Astrocyte of the spinal cord (primary cell): ENCODE measurements around the gene CHN2.

Experiments
- DNase-seq: peaks from one replicate; pipeline ENCODE4 v3.0.0; 2011; ENCODE audit warnings: low read depth, low spot score
- H3K4me3 ChIP-seq: 2 replicates; pipeline ENCODE4 v1.5.1; 2011; ENCODE audit warnings: low read depth, mild to moderate bottlenecking, low read length, moderate library complexity
- in situ Hi-C: cut with HindIII; loops from 2 replicates; pipeline ENCODE4 v1.10.0; 2017; ENCODE audit warnings: low sequenced_read_pairs
- TF ChIP-seq, protein P1 (sequence below): IDR thresholded peaks from 2 replicates; pipeline ENCODE4 v1.5.1; 2012; ENCODE audit warnings: low read depth, mild to moderate bottlenecking, low read length, inconsistent platforms

The CHN2 gene

DNA sequence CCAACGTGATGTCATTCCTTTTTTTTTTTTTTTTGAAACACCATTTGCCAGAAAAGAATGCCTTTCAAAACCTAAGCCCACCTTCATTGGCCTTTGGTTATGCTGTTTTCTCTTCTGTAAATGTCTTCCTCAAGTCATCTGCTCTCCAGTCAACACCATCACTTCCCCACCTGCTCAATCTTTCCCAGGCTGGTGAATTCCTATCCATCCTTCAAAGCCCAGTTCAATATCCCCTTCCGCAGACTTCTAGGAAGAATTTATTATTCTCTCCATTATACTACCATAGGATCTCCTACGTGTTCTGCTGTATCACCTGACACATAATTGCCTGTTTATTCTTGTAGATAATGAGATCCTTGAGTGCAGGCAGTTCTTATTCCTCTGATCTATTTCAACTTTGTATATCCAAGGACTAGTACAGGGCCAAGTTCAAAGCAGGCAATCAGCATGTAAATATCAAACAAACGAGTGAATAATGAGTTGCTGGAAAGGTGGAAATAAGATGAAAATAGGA, 295.6 kb downstream of the CHN2 start:
- no peak for DNase-seq
- no peak overlapping the region for H3K4me3 ChIP-seq
- TF ChIP-seq, protein P1, sequence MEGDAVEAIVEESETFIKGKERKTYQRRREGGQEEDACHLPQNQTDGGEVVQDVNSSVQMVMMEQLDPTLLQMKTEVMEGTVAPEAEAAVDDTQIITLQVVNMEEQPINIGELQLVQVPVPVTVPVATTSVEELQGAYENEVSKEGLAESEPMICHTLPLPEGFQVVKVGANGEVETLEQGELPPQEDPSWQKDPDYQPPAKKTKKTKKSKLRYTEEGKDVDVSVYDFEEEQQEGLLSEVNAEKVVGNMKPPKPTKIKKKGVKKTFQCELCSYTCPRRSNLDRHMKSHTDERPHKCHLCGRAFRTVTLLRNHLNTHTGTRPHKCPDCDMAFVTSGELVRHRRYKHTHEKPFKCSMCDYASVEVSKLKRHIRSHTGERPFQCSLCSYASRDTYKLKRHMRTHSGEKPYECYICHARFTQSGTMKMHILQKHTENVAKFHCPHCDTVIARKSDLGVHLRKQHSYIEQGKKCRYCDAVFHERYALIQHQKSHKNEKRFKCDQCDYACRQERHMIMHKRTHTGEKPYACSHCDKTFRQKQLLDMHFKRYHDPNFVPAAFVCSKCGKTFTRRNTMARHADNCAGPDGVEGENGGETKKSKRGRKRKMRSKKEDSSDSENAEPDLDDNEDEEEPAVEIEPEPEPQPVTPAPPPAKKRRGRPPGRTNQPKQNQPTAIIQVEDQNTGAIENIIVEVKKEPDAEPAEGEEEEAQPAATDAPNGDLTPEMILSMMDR = no peak
- in situ Hi-C loops = no loop called here

DNA sequence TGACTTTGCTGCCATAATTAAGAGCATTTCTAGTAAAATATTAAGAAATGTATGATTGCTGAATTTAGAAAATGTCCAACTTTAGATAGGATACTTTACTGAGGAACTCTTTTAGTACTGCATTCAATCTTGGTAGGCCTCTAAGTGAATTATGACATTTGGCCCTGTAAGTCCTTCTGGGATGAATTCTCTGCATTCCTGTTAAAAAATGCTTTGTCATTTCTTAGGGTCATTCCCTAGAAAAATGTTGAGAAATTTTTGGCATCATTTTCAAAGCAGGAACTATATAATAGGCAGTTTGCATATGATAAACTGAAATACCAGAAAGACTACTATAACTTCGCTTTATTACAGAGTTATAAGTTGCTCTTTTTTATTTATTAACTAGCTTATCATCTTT, 299.8 kb downstream of the CHN2 start:
- H3K4me3 ChIP-seq = no peak overlapping the region
- DNase-seq = peak; percentile 62
- TF ChIP-seq, protein P1 = no peak
- in situ Hi-C loops = no loop called here

DNA sequence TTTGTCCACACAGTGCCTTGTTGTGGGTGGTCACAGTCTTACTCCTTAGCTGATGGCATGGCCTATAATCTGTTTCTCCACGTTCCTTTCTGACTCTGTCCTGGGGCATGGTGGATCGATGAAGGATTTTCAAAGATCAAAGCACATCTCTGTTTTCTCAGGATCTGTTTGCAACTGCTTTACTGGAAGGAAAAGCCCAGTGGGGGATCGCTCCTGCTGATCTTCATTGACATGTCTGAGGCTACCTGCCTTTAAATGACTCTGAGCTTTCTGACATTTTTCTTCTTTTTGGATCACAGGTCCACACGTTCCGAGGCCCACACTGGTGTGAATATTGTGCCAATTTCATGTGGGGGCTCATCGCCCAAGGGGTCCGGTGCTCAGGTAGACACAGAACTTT, 301.1 kb downstream of the CHN2 start:
- no peak for DNase-seq
- TF ChIP-seq, protein P1 = no peak
- in situ Hi-C loops = no loop called here
- H3K4me3 ChIP-seq = no peak overlapping the region

DNA sequence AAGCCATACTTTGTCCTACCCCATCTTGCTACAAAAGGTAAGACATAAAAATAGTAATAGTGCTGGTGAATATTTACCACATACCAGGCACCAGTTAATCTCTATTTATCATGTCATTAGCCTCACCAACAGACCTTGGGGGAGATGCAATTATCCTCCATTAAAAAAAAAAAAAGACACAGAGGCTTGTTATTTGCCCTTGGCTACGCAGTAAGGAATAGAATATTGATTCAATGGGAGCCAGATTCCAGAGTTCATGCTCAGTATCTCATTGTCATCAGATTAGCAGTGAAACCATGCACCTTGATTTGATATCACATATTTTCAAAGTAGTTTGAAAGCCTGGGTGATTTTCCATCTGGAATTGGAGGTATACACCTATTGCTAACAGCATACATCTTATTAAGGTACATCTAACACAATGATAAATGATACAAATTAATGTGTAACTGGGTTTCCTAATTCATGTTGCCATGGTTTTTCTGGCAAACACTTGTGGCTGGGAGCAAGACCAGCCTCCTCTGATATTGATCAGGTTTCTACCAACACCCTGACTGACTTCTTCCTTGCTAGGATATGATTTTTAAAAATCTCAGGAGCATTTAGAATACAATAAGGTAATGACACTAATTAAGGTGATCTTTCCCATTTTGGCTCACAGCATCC, 301.9 kb downstream of the CHN2 start:
- no peak overlapping the region for H3K4me3 ChIP-seq
- TF ChIP-seq, protein P1 = no peak
- no peak for DNase-seq
- in situ Hi-C loops = no loop called here

DNA sequence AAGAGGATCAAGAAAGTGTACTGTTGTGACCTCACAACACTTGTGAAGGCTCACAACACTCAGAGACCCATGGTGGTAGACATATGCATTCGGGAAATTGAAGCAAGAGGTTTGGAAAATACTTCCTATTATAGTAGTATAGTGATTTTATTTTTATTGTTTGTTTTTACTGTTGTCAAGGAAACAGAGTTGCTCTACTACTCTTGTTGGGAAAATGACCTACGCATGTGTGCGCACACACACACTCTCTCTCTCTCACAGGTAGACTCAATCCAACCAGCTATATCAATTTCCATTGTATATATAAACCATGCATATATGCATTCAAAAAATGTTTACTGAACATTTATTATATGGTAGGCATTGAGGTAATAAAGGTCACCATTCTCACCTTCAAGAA, 305.4 kb downstream of the CHN2 start:
- in situ Hi-C loops = no loop called here

DNA sequence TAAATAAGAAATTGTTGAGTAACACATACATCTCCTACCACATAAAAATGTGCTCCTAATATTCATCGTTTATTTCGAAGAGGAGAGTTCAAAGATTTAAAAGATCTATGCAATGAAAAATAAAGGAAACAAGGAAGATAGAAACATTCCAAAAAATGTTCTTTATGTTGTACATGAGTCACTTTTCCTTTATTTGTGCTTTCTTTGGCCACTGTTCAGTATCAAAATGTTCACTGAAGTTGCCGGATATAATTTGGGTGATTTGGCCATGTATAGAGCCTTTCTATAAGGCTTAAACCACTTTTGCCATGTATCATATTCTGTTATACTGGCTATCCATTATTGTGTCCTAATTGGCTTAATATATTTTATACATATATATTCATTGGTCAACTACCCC, 306.1 kb downstream of the CHN2 start:
- TF ChIP-seq, protein P1 = no peak
- peak; percentile 37 for DNase-seq

More for the DNA sequence above, 305.4 kb downstream of the CHN2 start:
- H3K4me3 ChIP-seq = no peak overlapping the region
- TF ChIP-seq, protein P1 = no peak
- DNase-seq = no peak

More for the DNA sequence above, 306.1 kb downstream of the CHN2 start:
- no peak overlapping the region for H3K4me3 ChIP-seq
- in situ Hi-C loops = no loop called here
